ENCODE measurements around the gene OR9A2.

Gene OR9A2, protein sequence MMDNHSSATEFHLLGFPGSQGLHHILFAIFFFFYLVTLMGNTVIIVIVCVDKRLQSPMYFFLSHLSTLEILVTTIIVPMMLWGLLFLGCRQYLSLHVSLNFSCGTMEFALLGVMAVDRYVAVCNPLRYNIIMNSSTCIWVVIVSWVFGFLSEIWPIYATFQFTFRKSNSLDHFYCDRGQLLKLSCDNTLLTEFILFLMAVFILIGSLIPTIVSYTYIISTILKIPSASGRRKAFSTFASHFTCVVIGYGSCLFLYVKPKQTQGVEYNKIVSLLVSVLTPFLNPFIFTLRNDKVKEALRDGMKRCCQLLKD

DNA sequence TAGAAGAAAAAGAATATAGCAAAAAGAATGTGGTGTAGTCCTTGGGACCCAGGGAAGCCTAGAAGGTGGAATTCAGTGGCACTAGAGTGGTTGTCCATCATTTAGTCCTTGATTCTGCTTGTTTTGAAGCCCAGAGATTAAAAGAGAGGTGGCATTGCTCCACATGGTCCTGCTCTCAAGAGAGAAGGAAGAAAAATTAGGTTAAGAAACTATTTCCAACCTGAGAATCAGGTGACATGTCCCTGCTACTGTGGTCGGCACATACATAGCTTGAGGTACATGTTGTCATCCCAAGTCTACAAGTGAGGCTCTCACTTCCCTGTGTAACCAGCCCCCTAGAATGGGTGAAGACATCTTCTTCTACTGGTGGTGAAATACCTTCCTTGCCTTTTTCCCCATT is at the start of gene OR9A2:
TSS of gene OR9A2 (minus strand) at position 101 of the 400 bp plus-strand sequence. CDS start at position 101, 0 bp downstream.
- DNase-seq (ENCODE audit: low spot score) = no peak

DNA sequence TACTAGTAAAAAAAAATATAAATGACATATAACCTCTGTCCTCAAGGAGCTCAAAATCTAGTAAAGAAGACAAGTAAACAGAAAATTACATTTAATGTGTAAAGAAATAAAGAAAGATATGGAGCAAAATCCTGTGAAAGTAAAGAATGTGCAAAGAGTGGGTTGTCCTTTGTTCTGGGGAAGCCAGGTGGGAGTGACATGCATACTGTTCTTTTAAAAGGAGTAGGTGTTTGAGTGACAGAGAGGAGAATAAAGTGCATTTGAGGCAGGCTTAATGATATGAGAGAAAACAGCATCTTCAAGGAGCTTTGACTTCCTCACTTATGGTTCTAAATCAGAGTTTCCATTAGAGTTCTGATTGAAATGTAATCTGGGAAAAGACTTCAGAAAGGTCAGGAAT is 47.2 kb upstream of the OR9A2 start:
- DNase-seq (ENCODE audit: low spot score) = no peak

DNA sequence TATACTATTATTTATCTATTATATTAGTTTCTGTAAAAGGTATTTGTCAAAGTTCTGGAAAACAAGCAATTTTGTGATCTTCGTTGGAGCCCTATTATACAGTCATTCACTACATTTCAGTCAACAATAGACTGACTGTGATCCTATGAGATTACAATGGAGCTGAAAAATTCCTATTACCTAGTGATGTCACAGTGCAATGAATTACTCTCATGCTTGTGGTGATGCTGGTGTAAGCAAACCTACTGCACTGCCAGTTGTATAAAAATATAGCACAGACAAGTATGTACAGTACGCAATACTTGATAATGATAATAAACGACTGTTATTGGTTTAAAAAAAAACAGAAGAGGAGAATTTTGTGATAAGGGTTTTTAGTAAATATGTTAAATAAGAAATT is 46.6 kb upstream of the OR9A2 start:
- DNase-seq (ENCODE audit: low spot score) = no peak

DNA sequence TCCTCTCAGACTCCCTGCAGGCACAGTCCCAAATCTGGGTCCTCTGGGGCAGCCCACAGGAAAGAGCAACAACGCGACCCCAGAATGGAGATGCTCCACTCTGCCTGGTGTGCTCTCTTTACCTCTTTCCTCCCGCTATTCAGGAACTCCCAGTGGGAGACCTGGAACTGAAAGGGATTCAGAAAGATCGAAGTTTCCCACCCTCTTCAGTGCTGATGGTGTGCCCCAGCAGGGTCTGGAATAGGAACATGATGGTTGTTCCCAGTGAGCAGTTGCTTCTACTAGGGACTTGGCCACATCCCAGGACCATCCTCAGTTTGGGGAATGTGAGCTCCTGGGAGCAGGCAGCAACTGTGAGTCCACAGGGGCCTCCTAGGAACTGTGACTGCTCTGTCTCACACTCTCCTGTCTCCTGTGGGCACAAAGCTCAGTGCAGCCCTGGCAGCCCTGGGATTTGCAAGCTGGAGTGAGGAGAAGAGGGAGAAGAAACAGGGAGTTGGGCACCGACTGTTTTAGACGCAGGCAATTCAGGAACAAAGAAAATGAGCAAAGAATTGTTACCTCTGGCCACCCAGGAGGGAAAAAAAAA is 43.1 kb upstream of the OR9A2 start:
- no peak for DNase-seq (ENCODE audit: low spot score)

DNA sequence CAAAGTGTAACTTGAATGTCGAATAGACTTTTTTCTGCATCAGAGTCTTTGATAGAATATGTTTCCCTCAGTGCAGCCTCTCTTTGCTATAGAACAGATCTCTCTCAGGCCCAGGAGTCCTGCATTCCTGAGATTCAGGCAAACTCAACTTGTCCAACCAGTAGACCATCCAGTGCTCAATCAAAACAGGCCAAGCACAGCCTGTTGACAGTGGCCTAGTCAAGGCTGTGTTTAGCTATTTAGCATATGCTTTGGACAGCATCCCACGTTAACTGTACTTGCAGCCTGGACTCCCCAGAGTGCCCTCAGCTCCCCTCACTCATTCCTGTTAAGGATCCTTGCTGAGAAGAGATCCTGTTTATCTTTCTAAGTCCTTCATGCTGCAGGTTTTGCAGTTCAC is 41.5 kb upstream of the OR9A2 start:
- no peak for DNase-seq (ENCODE audit: low spot score)

DNA sequence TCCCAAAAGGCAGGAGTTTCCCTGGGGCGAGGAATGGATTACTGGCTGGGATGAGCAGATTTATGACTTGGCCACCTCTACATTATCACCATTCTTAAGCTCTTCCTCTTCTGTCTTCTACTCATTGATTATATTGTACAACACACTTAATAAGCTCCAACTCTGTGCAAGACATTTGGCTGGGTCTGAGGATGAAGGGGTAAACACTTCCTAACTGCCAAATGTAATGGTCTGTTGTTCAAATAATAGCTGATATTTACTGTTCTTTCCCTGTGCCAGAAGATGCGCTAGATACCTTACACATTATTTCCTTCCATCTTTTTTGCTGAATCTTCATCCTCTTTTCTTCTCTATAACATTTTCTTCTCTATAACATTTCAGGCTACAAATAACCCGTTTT is 36.8 kb upstream of the OR9A2 start:
- DNase-seq (ENCODE audit: low spot score) = no peak

DNA sequence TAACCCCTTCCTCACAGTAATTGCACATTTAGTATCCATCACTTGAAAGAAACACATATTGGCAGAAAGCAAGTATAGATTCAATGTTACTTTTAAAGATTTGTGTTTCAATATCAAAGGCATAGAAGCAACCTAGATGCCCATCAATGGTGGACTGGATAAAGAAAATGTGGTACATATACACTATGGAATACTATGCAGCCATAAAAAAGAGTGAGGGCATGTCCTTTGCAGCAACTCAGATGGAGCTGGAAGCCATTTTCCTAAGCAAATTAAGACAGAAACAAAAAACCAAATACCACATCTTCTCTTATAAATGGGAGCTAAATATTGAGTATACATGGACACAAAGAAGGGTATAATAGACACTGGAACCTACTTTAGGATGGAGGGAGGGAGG is 28.8 kb upstream of the OR9A2 start:
- DNase-seq (ENCODE audit: low spot score) = no peak

DNA sequence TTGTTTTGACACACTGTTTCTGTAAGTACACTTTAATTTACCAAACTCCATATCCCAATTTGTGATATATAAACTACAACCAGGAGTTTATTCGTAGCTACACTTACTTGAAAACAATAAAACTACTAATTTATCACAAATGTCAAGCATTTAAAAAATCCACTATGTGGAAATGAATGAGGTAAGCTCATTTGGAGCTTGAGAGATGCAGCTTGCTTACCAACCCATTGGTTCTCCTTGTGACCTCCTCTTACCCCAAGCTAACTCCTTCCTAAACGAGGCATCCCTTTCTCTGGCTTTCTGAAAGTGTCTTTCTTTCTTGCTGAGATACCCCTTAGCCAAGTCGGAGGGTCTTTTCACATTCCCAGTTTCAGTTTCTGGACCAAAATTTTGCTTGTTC is 27.7 kb upstream of the OR9A2 start:
- DNase-seq (ENCODE audit: low spot score) = no peak

DNA sequence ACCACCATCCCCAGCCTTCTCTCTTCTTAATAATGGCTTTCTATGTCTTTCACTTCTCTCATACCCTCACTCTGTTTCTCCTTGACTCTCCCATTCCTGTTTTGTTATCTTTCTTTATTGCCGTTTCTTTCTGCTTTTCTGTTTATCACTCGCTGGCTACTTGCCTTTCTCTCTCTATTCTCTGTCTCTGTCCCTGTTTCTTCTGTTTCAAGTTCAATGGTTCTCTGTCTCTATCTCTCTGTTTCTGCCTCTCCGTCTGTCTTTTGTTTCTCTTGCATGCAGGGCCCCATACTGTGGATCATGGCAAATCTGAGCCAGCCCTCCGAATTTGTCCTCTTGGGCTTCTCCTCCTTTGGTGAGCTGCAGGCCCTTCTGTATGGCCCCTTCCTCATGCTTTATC is 25.1 kb upstream of the OR9A2 start, which contains the start of gene OR6V1:
TSS of gene OR6V1 (plus strand) at position 301 of the 400 bp plus-strand sequence. CDS start at position 301, 0 bp downstream.
- no peak for DNase-seq (ENCODE audit: low spot score)

DNA sequence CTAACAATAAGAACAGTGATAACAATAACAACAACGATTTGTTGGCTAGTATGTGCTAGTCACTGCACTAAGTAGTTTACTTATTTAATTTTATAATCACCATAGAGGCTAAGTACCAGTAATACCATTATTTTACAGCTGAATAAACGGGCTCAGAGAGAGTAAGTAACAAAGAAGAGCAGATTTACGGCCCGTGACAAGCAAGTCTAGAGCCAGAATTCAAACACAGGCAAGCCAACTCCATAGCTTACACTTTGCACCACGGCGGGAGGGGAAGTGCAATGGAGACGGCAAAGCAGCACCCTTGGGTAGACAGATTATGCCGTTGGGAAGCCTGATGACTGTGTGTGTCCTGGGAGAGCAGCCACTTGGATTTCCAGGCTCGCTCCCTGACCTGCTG is 24.0 kb upstream of the OR9A2 start:
- DNase-seq (ENCODE audit: low spot score) = no peak

DNA sequence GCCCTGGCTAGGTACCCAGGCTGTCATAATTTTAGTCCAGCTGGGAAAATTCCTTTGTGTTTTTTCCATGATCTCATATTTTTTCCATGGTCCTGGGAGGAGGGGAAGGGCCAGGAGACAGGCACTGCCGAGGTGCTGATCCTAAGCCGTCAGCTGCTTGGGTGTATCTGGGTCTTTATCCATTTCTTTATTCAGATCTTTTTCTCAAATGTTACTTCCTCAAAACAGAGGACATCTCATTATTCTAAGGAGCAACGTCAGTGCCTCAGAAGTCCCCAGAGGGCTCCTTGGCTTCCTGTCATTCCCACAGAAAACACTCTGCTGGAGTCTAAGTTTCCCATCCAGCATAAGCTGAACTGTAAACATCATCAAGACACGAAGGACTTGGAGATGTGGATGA is 22.4 kb upstream of the OR9A2 start:
- no peak for DNase-seq (ENCODE audit: low spot score)

DNA sequence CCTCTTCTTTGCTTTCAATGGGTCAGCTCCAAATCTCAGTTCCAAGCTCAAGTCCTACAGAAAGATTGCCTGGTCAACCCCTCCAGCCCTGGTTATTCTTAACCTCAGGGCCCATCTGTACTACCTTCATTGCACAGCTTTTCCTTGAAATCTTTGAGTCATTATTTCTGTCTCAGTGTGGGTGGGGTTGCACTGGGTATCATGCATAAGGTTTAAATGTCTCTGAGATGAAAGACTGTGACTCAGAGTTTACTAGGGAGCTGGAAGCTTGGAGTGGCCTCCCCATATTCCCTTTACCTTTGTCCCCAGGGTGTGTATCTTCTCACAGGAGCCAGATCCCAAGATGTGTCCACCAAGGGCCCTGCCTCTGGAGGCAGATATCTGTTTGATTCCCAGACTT is 21.9 kb upstream of the OR9A2 start:
- DNase-seq (ENCODE audit: low spot score) = no peak

DNA sequence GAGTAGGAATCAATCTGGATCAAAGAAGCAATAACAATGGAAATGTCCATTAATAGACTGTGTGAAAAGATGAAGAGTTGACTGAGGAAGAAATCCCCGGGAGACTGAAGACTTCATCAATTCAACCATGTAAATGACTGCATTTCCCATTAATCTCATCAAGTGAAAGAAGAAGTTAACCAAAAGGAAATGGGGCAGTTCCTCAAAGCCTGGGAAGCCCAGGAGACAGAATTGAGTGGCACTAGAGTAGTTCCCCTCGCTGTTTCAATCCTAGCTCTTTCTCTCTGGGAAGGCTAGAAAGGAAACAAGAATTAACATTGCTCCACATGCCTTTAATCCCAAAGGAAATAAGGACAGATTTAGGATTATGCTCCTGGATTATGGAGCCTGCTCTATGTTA is 20.4 kb upstream of the OR9A2 start:
- DNase-seq (ENCODE audit: low spot score) = no peak

DNA sequence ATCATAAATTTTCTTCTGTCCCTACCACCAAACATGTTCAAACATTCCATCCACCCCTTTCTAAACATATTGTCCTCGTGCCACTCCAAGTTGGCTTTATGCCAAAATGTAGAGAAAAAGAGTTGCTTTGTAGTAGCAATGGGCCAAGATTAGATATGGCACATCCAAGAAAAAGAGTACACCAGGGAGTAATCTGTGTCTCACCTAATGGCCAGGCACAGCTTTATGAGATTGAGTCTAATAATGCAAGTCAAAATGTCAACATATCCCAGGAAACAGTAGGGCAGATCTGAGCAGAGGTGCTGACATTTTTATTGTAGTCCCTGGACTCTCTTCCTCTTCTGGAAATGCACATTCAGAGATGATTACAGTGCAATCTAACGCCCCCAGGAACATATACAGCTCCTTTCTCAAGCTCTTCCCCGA is 19.5 kb upstream of the OR9A2 start:
- no peak for DNase-seq (ENCODE audit: low spot score)

DNA sequence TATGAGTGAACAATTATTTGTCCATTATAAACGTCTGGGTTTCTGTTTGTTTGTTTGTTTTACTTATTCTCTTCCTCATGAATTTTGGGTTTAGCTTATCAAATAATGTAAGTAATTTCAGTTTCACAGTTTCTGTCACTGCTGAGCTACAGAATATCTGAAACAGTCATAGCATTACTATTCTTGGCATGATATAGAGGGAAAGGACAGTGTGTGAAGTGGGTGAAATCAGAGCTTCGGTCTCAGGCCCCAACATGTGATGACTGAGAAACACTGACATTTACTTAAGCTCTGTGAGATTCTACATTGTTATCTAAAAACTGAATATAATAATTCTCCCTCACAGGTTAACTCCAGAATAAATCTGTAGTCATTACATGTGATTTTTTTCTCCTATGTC is 16.5 kb upstream of the OR9A2 start:
- DNase-seq (ENCODE audit: low spot score) = no peak

DNA sequence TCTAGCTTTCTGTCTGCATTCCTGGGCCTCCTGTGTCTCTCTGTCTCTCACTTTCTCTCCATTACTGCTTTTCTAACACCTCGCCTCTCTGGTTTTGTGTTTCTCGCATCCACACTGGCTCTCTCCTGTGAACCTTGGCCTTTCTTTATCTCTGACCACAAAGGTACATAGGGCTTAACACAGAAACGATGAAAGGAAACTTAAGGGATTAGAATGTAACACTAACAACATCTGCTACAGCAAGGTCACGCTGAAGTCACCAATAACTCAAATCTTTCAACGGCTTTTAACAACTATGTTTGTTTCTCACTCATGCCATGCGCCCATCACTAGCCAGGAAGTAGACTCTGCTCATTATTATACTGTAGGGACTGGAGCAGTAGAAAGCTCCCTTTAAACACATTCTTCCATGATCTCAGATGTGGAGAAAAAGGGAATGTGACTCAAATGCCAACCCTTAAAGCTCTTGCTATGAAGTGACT is 15.9 kb upstream of the OR9A2 start:
- DNase-seq (ENCODE audit: low spot score) = no peak

DNA sequence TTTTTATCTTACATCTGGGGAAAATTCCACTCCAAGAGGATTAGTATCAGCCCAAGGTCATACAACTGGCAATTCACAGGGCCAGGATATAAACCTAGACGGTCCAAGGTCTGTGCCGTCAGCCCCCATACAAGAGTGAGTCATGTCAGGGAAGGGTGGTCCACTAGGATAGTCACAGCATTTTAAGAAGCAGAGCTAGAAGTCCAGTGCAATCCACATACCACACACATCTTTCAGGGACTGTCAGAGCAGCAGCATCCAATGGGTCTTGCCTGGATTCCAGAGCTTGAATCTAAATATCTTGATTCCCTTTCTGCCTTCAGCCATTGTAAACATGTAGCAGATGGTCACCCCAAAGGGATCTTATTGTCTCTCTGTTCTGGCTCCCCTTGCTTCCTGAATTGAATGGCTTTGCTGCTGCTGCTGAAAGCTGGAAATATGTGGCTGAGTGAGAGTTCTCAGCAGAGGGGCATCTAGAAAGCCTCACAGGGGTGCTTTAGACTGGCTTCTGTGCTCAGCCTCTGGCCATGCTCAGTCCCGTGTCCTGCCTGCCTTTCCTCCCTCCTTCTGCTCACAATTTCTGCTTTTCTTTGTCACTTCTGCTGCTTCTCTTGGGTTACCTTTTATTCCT is 15.3 kb upstream of the OR9A2 start:
- DNase-seq (ENCODE audit: low spot score) = no peak

DNA sequence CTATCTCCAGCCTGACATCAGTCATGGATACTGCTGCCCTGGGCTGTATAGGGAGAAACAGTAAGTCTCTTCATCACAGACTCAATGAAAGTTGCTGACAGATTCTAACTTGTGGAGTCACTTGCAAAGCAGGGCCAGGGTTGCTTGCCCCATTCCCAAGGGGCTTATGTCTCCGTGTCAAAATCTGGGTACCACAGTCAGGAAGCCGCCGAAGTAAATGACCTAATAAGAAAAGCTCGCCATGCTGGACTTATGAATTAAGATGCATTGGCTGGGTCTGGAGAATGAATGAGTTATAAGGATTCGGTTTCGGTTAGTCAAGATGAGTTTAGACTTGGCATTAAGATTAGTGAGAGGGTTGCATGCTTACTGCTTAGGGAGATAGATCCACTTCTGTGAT is 14.4 kb upstream of the OR9A2 start:
- DNase-seq (ENCODE audit: low spot score) = no peak

DNA sequence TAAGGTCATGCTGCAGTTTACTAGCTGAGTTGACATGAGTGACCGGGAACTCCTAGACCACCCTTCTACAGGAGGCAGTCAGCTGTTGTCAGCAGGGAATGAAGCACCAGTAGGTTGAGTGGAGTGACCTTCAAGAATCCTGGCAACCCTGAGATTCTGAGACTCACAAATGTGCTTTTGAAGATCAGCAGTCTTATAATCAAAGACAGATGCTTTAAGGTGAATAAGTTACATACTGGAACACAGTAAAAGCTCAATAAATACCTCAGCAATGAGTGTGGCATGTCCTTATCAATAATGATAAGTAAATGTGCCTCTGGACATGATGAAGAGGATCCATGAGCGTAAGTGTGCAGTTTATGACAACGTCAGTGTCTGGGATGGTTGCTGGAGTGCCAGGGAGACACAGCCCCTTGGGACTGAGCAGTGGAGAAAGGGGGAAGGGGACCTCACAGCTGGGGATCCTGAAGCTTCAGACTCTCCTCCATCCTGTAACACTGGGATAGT is 13.3 kb upstream of the OR9A2 start:
- no peak for DNase-seq (ENCODE audit: low spot score)

DNA sequence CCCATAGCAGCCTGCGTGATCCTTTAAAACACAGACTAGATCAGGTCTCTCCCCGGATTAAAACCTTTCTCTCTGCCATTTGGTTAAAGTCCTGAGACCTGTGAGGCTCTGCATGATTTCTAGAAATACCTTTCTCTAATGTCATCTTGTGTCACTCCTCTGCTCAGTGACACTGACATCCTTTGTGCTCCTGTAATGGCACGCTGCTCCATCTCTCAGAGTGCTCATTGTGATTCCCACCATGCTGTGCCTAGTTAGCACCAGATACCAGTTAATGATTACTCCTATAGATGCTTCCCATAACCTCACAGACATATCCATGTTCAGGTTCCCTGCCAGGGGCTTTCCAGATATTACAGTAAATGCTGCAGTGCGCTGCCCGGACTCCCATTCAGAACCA is 11.7 kb upstream of the OR9A2 start:
- no peak for DNase-seq (ENCODE audit: low spot score)

DNA sequence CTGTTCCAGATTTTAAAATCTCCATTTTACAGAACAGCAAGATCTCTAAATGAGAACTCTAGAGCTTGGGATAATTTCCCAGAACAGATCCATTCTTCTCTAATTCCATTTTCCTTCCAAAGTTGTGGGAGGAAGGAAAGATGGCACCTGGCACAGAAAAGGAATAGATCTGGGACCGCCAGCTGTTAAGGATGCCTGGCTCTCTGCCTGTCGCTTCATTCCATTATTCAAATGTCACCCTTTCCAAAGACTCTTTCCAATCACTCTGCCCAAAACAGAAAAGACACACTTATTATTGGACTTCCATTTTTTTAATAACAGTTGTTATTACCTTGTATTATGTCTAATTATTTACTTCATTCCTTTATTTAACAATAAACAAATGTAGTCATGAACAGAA is 751 bp upstream of the OR9A2 start:
- DNase-seq (ENCODE audit: low spot score) = no peak

DNA sequence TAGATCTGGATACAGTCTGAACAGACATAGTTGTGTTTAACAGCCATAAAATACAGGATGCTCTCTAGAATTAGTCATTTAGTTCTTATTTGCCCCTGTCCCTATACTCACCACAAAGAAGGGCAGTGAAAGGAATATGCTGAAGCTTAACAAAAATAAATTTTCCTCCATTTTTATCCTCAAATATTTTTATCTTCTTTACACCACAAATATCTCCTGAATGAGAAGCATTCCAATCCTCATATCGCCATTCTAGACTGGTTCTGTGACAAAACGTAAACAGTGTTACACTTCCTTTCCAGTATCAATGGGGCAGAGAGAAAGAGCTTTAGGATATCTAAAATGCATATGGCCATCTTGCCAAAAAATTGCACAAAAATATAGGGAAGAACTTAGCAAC is 1.6 kb downstream of the OR9A2 start:
- no peak for DNase-seq (ENCODE audit: low spot score)

DNA sequence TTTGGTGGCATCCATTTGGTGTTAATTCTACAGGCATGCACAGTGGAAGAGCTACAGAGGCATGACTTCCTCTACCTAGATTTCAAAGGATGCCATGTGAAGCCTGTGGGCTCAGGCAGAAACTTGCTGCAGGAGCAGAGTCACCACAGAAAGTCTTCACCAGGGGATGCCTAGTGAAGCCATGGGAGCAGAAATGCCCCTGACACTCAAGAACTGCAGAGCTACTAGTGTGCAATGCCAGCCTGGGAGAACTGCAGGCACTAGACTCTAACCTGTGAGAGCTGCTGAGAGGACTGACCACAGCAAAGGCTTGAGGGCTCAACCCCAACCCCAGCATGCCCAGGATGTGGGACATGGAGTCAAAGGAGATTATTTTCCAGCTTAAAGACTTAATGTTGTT is 3.9 kb downstream of the OR9A2 start:
- DNase-seq (ENCODE audit: low spot score) = no peak
